BLaER1 treated with 17β-estradiol and CSF1 and Interleukin-3, amounts not matched to agents 10 nM and 100 nM (cell line): Measurements from ENCODE around the gene FBXO36.
"Not testable (repeated sequence)": the region's sequence is repeated elsewhere in the genome, so short reads cannot be mapped to it uniquely, and the experiment has no call there.

Source experiments
- H3K27ac ChIP-seq, 11 experiments: shearing (Covaris generic); formaldehyde crosslinking; 2 replicates each; pipeline ENCODE4 v1.8.1; 2022
- H3K27me3 ChIP-seq, 11 experiments: shearing (Covaris generic); formaldehyde crosslinking; 2 replicates each; pipeline ENCODE4 v1.8.1; 2022
- H3K36me3 ChIP-seq, 11 experiments: shearing (Covaris generic); formaldehyde crosslinking; 2 replicates each; pipeline ENCODE4 v1.8.1; 2022
- H3K4me1 ChIP-seq, 10 experiments: shearing (Covaris generic); formaldehyde crosslinking; 2 replicates each; pipeline ENCODE4 v1.8.1; 2022
- H3K4me2 ChIP-seq, 11 experiments: shearing (Covaris generic); formaldehyde crosslinking; 2 replicates each; pipeline ENCODE4 v1.8.1; 2022
- H3K4me3 ChIP-seq, 10 experiments: shearing (Covaris generic); formaldehyde crosslinking; 2 replicates each; pipeline ENCODE4 v1.8.1; 2022
- H3K9ac ChIP-seq, 11 experiments: shearing (Covaris generic); formaldehyde crosslinking; 2 replicates each; pipeline ENCODE4 v1.8.1; 2022
- H3K9me3 ChIP-seq, 11 experiments: shearing (Covaris generic); formaldehyde crosslinking; replicated peaks in 1 of 11; 2 replicates each; pipeline ENCODE4 v1.8.1; 2022
- H4K20me1 ChIP-seq, 11 experiments: shearing (Covaris generic); formaldehyde crosslinking; 2 replicates each; pipeline ENCODE4 v1.8.1; 2022
- Cebpa-rat ChIP-seq, 11 experiments: shearing (Covaris generic); IDR thresholded peaks; 2 replicates each; pipeline ENCODE4 v1.8.1; 2022

Gene FBXO36

DNA sequence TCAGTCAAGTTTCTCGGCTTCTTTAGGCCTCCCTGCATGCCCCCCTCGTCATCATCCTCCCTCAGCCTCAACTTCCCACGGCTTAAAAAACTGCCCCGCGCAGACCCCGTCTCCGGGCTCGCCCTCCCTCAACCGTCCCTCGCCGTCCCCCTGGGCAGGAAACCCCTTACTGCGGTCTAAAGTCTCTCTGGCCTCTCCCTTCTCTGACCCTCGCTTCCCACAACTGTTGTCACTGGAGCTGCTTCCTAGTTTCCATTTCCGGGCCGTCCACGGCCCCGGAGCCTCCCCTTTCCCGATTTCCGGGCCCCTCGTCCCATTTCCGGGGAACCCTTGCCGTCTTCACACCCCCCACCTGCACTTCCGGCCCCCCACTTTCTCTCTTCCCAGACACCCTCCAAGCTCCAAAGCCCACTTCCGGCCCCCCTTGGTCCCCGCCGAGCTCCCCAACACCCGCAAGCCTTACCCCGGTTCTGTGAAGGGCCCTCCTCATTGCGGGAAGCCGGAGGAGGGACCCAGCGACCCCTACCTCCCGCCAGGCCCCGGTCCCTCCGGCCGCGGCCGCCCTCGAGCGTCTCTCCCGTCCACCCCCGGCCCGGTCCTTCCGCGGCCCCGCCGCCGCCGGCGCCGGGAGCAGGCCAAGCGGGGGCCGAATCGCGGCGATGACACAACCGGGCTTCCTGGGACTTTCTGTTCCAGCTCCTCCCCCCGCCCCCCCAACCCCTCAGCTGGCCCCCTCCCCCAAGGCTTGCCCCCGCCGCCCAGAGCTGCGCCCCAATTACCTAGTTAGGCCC lies 1.0 kb upstream of the FBXO36 start:
- Histone ChIP-seq H3K4me1 (peaks cover 21 to 60% (median 41%) of the 10 kb centered on the region in 10 experiments), H3K27me3 (no peaks in the 10 kb centered on the region), H4K20me1 (peaks cover 39 to 51% (median 46%) of the 10 kb centered on the region in 11 experiments), H3K4me2 (peak overlapping the region; percentile 83 to 98 (median 93)), H3K9ac (peak overlapping the region; percentile 89 to 100 (median 96)), H3K36me3 (peaks cover 17 to 34% (median 27%) of the 10 kb centered on the region in 11 experiments; a peak in 21 of 22 replicates), H3K9me3 (no peaks in the 10 kb centered on the region), H3K27ac (peak overlapping the region; percentile 87 to 99 (median 97)), H3K4me3 (peak overlapping the region; percentile 75 to 99 (median 94))
- TF ChIP-seq Cebpa-rat (IDR thresholded peaks at IDR 0.05), result no peak

GRCh38 chr2:229921892-229922448 lies 333 bp upstream of the FBXO36 start, which contains the start of gene TRIP12:
TSS of gene TRIP12 (minus strand) at chr2:229922009. CDS start at chr2:229880079, 41,930 bp downstream.
- Histone ChIP-seq H3K9ac (peak within 1 kb of the TSS; percentile 89 to 100 (median 96)), H3K27me3 (no peaks in the 10 kb centered on the region), H3K36me3 (peaks cover 11 to 27% (median 20%) of the 10 kb centered on the region in 11 experiments; a peak in 21 of 22 replicates), H3K4me2 (peak within 1 kb of the TSS; percentile 89 to 98 (median 95)), H3K27ac (peak within 1 kb of the TSS; percentile 87 to 99 (median 97)), H3K9me3 (no peaks in the 10 kb centered on the region), H3K4me3 (peak within 1 kb of the TSS; percentile 75 to 99 (median 94)), H4K20me1 (peaks cover 34 to 45% (median 39%) of the 10 kb centered on the region in 11 experiments), H3K4me1 (peaks cover 21 to 53% (median 40%) of the 10 kb centered on the region in 10 experiments)
- no peak for TF ChIP-seq Cebpa-rat (IDR thresholded peaks at IDR 0.05)

- H4K20me1 ChIP-seq, result peaks cover 10 to 19% (median 13%) of the 10 kb centered on the region in 11 experiments
- H3K4me3 ChIP-seq, H3K27ac ChIP-seq, H3K36me3 ChIP-seq, H3K27me3 ChIP-seq, H3K9me3 ChIP-seq: not testable (repeated sequence)
- H3K4me1 ChIP-seq, result peaks cover 14 to 38% (median 28%) of the 10 kb centered on the region in 10 experiments
- H3K9ac ChIP-seq, result peak overlapping the region in 2 of 11 experiments; percentile 99 to 100; a peak in 1 of 22 replicates
- peak overlapping the region in 2 of 11 experiments; percentile 87 to 95; a peak in 1 of 22 replicates for H3K4me2 ChIP-seq
Measured at GRCh38 chr2:229924541-229924940, 2.2 kb downstream of the FBXO36 start.

DNA sequence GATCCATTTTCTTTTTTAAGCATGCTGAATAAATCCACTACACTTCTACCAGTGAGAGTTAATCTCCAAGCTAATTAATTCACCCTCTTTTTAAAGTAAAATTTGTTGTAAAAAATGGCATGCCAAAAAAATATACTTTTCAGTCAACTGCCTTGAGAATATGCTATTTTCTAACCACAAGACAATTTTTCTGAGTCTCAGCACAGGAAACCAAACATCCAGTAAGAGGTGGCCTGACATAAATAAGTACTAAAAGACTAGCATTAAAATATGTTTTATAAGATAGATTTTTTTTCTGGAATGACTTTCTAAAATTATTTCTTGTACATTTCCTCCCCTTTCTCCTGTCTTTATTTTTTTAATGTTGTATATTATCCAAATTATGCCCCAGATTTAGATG lies 2.9 kb downstream of the FBXO36 start:
- Histone ChIP-seq H3K9me3 (no peaks in the 10 kb centered on the region), H3K27ac (no peak overlapping the region), H3K4me2 (0 out of 22 replicates have a peak overlapping the region, but pooled peaks of 1 of the 11 experiments have one; percentile 3), H4K20me1 (peaks cover 3 to 12% (median 7%) of the 10 kb centered on the region in 11 experiments; a peak in 21 of 22 replicates), H3K4me3 (no peak overlapping the region), H3K27me3 (no peaks in the 10 kb centered on the region), H3K36me3 (no peaks in the 10 kb centered on the region), H3K4me1 (peaks cover 9 to 31% (median 22%) of the 10 kb centered on the region in 10 experiments; a peak in 19 of 20 replicates), H3K9ac (no peak overlapping the region; a peak in 1 of 22 replicates)
- no peak for TF ChIP-seq Cebpa-rat (IDR thresholded peaks at IDR 0.05)

GRCh38 chr2:229927817-229928321 lies 5.6 kb downstream of the FBXO36 start:
- H3K27ac ChIP-seq, result no peak overlapping the region
- no peak overlapping the region for H3K4me3 ChIP-seq
- no peak overlapping the region for H3K9ac ChIP-seq
- peaks cover 0 to 10% (median 0%) of the 10 kb centered on the region in 11 experiments; a peak in 2 of 22 replicates for H3K36me3 ChIP-seq
- no peaks in the 10 kb centered on the region for H3K27me3 ChIP-seq
- no peaks in the 10 kb centered on the region for H3K9me3 ChIP-seq
- H4K20me1 ChIP-seq, result no peaks in the 10 kb centered on the region
- H3K4me2 ChIP-seq, result no peak overlapping the region
- TF ChIP-seq Cebpa-rat (IDR thresholded peaks at IDR 0.05), result no peak
- H3K4me1 ChIP-seq, result peaks cover 4 to 29% (median 22%) of the 10 kb centered on the region in 10 experiments; a peak in 19 of 20 replicates

- Histone ChIP-seq H3K4me2 (no peak overlapping the region), H3K4me1 (peaks cover 0 to 7% (median 0%) of the 10 kb centered on the region in 10 experiments; a peak in 2 of 20 replicates), H4K20me1 (no peaks in the 10 kb centered on the region), H3K36me3 (peaks cover 0 to 18% (median 5%) of the 10 kb centered on the region in 11 experiments; a peak in 6 of 22 replicates), H3K4me3 (no peak overlapping the region), H3K9me3 (peaks cover 0 to 9% (median 0%) of the 10 kb centered on the region in 11 experiments; a peak in 2 of 22 replicates), H3K27me3 (no peaks in the 10 kb centered on the region), H3K9ac (no peak overlapping the region), H3K27ac (no peak overlapping the region)
- TF ChIP-seq Cebpa-rat (IDR thresholded peaks at IDR 0.05), result no peak
Measured at GRCh38 chr2:229930656-229931055, 8.4 kb downstream of the FBXO36 start.

DNA sequence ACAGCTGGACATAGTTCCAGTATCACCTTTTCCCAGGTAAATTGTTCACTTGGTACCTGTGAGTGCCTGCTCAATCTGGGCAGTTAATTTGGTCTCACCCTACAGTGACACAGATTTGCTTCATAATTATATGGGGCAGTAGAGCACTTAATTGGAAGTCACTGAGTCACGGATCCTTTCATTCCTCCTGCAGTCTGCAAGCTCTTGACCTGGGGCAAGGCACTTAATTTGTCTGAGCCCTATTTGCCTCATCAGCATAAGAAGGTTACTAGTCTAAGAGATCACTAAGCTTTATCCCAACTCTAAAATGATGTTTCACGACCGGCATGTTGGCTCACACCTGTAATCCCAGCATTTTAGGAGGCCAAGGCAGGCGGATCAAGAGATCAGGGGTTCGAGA lies 8.9 kb downstream of the FBXO36 start:
- Histone ChIP-seq H3K9me3 (peaks cover 0 to 9% (median 0%) of the 10 kb centered on the region in 11 experiments; a peak in 2 of 22 replicates), H3K27ac (no peak overlapping the region), H3K4me1 (peaks cover 0 to 7% (median 0%) of the 10 kb centered on the region in 10 experiments; a peak in 2 of 20 replicates), H4K20me1 (no peaks in the 10 kb centered on the region), H3K27me3 (no peaks in the 10 kb centered on the region), H3K9ac (no peak overlapping the region), H3K4me2 (no peak overlapping the region), H3K4me3 (no peak overlapping the region), H3K36me3 (peaks cover 0 to 18% (median 5%) of the 10 kb centered on the region in 11 experiments; a peak in 6 of 22 replicates)
- TF ChIP-seq Cebpa-rat (IDR thresholded peaks at IDR 0.05), result no peak

- H3K9ac ChIP-seq, result no peak overlapping the region
Measured at GRCh38 chr2:229937537-229937936, 15.2 kb downstream of the FBXO36 start.

More at GRCh38 chr2:229937537-229937936, 15.2 kb downstream of the FBXO36 start:
- no peak overlapping the region for H3K27ac ChIP-seq
- no peak for TF ChIP-seq Cebpa-rat (IDR thresholded peaks at IDR 0.05)
- no peak overlapping the region for H3K4me3 ChIP-seq
- no peak overlapping the region for H3K4me2 ChIP-seq
- H3K9me3 ChIP-seq, result peaks cover 14 to 22% (median 19%) of the 10 kb centered on the region in 11 experiments; a peak in 20 of 22 replicates
- peaks cover 0 to 23% (median 12%) of the 10 kb centered on the region in 11 experiments; a peak in 8 of 22 replicates for H3K36me3 ChIP-seq
- no peaks in the 10 kb centered on the region for H3K4me1 ChIP-seq
- no peaks in the 10 kb centered on the region for H4K20me1 ChIP-seq
- H3K27me3 ChIP-seq, result no peaks in the 10 kb centered on the region
